RWPE1 (cell line): ENCODE measurements around the gene RNF32.
A peak's percentile ranks its signal among the peaks of the same experiment; 100 is the strongest.

Experiments
- CTCF ChIA-PET: fragments of 350-600 bp; sonication (Branson Sonifier 250); formaldehyde crosslinking; extraction: SDS; loops from one replicate; lab custom pipeline; 2021; lab: Yijun Ruan, JAX
- POLR2A ChIA-PET: fragments of 400-600 bp; formaldehyde crosslinking; extraction: SDS; loops from one replicate; lab custom pipeline; 2020; ENCODE audit warnings: antibody characterized with exemption; ENCODE audit not compliant: low non-redundant PET; lab: Yijun Ruan, JAX
- DNase-seq: peaks from one replicate; pipeline ENCODE4 v3.0.0; 2012; ENCODE audit warnings: low spot score
- H3K27ac ChIP-seq: fragments of 450-650 bp; 2 replicates; pipeline ENCODE4 v1.5.1; 2017
- TF ChIP-seq, protein P1 (sequence below): fragments of 450-650 bp; conservative IDR thresholded peaks from 2 replicates; pipeline ENCODE4 v1.5.1; 2017; ENCODE audit warnings: low read depth, mild to moderate bottlenecking

Gene RNF32

DNA sequence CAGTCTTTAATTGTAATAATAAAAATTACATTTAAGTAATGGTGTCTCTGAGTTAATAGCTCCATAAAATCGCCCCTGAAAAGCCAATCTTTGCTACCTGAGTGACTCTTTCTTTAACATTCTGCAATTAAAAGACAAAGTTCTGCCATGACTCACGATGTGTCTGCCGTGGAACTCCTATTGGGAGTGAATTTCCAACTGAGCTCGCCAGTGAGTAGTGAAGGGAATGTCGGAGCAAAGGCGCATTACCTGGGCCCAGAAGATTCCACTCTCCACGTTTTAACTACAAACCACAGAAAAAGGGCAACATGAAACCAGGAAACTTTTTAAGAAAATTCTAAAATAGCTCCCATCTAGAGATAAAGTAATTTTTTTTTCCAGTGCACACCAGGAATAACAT lies 36.9 kb upstream of the RNF32 start:
- peak; percentile 3 for DNase-seq
- H3K27ac ChIP-seq = no peak overlapping the region
- TF ChIP-seq, protein P1, sequence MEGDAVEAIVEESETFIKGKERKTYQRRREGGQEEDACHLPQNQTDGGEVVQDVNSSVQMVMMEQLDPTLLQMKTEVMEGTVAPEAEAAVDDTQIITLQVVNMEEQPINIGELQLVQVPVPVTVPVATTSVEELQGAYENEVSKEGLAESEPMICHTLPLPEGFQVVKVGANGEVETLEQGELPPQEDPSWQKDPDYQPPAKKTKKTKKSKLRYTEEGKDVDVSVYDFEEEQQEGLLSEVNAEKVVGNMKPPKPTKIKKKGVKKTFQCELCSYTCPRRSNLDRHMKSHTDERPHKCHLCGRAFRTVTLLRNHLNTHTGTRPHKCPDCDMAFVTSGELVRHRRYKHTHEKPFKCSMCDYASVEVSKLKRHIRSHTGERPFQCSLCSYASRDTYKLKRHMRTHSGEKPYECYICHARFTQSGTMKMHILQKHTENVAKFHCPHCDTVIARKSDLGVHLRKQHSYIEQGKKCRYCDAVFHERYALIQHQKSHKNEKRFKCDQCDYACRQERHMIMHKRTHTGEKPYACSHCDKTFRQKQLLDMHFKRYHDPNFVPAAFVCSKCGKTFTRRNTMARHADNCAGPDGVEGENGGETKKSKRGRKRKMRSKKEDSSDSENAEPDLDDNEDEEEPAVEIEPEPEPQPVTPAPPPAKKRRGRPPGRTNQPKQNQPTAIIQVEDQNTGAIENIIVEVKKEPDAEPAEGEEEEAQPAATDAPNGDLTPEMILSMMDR = no peak
- ChIA-PET CTCF (no interaction called here), POLR2A (no interaction called here)

DNA sequence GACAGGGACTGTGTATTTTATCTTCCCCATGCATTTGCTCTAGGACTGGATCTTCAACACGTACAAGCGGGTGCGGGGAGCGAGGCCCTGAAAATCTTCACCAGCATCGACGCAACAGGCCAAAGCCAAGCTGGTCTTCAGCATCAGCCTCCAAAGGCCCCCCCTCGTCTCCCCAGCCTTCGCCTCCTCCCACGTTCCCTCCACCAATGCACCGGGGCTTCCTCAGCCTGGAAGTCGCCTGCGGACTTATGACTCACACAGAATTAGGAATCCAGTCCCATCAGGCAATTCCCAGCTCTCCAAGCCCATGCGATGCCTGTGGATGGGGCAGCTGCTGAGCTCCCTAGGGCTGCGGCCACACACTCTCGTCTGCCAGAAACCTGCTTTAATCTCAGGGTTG lies 36.3 kb upstream of the RNF32 start:
- H3K27ac ChIP-seq = no peak overlapping the region
- TF ChIP-seq, protein P1 = no peak
- peak; percentile 48 for DNase-seq
- ChIA-PET POLR2A (no interaction called here), CTCF (interaction anchor here (0.6 kb wide), 1 partner anchor 67 kb away, joined by 4 read pairs; no protein-coding TSS in a partner anchor)

DNA sequence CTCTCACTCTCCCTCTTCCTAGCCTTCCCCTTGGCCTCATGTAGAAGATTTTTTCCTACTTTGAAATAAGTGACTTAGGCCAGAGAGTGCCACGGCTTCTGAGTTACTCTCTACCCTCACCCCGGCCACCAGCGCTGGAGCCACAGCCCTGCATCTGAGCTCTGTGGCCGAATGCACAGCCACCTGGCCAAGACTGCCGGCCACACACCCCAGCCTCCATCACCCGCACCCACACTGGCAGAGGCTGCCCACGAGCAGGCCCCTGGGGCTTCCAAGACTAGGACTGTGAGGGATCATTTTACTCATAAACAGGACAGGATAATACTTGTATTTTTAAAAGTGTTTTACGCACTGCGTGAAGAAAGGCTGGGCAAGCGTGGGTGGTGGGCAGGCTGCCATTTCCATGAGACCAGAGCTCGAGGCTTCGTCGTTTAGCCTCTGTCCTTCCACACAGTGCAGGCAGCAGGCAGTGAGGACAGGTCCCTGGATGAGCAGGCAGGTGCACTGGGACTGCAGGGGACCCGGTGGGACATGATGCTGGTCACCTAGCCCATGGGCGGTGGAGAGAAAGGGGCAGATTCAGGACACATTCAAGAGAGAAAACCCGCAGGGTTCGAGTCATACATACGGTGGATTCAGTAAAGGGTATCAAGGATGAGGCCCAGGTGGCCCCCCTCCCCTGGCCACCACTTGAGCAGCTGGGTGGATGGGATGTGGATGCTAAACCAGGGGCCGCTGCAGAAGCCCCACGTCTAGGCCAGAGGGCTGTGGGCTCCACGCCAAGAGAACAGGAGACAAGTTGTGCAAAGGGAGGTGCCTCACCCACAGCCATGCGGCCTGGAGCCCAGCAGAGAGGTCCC lies 35.5 kb upstream of the RNF32 start:
- H3K27ac ChIP-seq = no peak overlapping the region
- no peak for DNase-seq
- ChIA-PET CTCF (interaction anchor here (0.6 kb wide), 1 partner anchor 66 kb away, joined by 4 read pairs; no protein-coding TSS in a partner anchor), POLR2A (no interaction called here)
- TF ChIP-seq, protein P1 = no peak

DNA sequence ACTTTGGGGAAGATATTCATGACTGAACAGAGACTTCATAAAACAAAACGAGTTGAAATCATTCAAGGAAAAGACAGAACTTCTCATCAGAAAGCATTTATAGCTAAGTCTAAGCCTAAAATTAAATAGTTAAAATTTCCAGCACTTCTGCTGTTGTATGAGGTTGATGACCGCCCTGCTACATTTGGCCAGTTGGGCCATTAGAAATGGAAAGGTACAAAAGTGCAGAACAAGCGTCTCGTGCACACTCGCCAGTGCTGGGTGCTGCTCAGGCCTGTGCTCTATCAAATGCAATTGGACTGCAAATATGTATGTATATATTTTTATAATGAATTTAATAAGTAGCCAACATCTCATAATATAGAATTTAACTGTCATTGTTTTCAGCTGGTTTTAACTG lies 34.4 kb upstream of the RNF32 start:
- no peak for DNase-seq
- ChIA-PET CTCF (no interaction called here), POLR2A (no interaction called here)
- TF ChIP-seq, protein P1 = no peak
- no peak overlapping the region for H3K27ac ChIP-seq

DNA sequence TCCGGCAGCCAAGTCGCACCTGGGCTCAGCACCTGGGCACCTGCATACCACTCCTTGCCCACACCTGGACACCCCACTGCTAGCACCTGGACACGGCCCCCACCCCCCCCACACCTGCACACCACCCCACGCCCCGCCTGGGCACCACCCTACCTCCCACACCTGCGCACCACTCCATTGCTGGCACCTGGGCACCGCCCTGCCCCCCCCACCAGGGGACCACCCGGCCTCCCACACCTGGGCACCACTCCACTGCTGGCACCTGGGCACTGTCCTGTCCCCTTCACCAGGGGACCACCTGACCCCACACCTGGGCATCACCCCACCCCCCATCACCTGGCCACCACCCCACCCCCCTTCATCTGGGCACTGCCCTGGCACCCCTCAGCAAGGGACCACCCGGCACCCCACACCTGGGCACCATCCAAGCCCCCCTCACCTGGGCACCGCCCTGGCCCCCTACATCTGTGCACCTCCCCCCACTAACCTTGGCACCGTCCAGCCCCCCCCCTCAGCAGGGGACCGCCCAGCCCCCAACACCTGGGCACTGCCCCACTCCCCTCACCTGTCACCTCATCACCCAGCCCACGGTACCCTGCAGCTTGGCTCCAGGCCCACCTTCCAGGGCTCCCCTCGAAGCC lies 33.8 kb upstream of the RNF32 start:
- ChIA-PET POLR2A (no interaction called here), CTCF (no interaction called here)
- H3K27ac ChIP-seq = no peak overlapping the region
- TF ChIP-seq, protein P1 = no peak
- DNase-seq = no peak

DNA sequence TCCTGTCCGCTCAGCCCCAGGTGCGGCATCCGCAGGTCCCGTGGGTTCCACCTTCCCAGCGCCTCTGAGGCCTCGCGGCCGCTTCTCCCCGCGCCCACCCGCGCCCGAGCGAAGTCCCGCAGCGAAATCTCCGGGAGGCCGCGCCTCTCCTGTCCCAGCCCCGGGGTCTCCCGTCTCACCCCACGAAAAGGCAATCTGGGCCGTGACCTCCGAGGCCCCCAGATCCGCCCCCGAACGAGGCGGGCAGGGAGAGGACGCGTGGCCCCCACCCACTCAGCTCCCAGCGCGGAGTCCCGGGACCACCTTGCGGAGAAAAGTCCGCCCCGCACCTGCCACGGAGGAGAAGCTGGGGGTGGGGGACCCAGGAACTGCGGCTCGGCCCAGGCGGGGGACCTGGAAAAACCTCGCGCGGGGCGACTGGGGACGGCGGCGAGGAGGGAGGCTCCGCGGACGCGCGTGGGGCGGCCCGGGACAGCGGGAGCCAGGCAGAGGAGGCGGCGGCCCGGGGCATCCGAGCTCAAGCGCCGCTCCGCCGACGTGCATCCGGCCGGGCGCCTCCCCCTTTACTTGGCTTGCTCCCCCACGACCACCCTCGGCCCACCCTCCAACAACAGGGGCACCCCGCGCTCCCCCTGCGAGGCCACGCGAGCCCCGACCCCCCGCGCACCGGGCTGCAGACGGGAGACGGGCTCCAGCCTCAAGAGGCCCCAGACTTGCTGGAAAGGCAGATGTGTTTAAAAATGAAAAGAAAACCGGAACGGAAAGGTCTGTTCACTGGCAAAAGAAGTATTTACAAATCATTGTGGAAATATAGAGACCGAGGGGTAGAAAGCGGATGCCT lies 33.0 kb upstream of the RNF32 start:
- TF ChIP-seq, protein P1 = no peak
- H3K27ac ChIP-seq = no peak overlapping the region
- DNase-seq = no peak
- POLR2A ChIA-PET = no interaction called here
- CTCF ChIA-PET = no interaction called here
